GM12878 (cell line): ENCODE data around the gene DZANK1. TPM values are rescaled to one million over a fixed set of nuclear protein-coding genes. Genes with fewer than 3 reads are reported as not detected.

ENCODE experiments used
- ATAC-seq: fragments of 200-7000 bp; cut with Tn5 transposase; 3 replicates; pipeline ENCODE4 v1.9.1; 2020; ENCODE audit warnings: mild to moderate bottlenecking, moderate library complexity
- BruUV-seq: library from RNA; stranded (reverse); fragments of 400-500 nt; replicated peaks from 2 replicates; lab custom pipeline; 2021; lab: Mats Ljungman, UMichigan
- CTCF ChIA-PET: fragments of 300-600 bp; sonication (Branson Sonifier 250); formaldehyde crosslinking; extraction: SDS; loops from one replicate; lab custom pipeline; 2021; ENCODE audit warnings: inconsistent platforms; lab: Yijun Ruan, JAX
- POLR2A ChIA-PET: fragments of 350-600 bp; formaldehyde crosslinking; extraction: SDS; loops from one replicate; lab custom pipeline; 2021; ENCODE audit warnings: inconsistent platforms; lab: Charles Lee
- RAD21 ChIA-PET: fragments of 300-600 bp; sonication (Branson Sonifier 250); formaldehyde crosslinking; loops from one replicate; lab custom pipeline; 2023; ENCODE audit warnings: antibody characterized with exemption; ENCODE audit not compliant: unreplicated experiment; lab: Charles Lee
- SMC1A ChIA-PET: fragments of 300-600 bp; sonication (Branson Sonifier 250); formaldehyde crosslinking; loops from one replicate; lab custom pipeline; 2023; ENCODE audit not compliant: unreplicated experiment, uncharacterized antibody; lab: Charles Lee
- DNase-seq: peaks from one replicate; pipeline ENCODE4 v3.0.0-alpha.2; 2011; ENCODE audit warnings: low read depth, low spot score
- FAIRE-seq: peaks from 3 replicates; lab custom pipeline; 2011; peaks lifted over from hg19 to GRCh38; lab: Jason Lieb, UNC
- H2AFZ ChIP-seq: 2 replicates; pipeline ENCODE4 v1.6.0; 2011; ENCODE audit warnings: low read depth, low read length, control low read depth; ENCODE audit not compliant: control insufficient read depth
- H3K27ac ChIP-seq: 2 replicates; pipeline ENCODE4 v1.5.1; 2011; ENCODE audit warnings: control low read depth; ENCODE audit not compliant: control insufficient read depth, insufficient read depth
- H3K27me3 ChIP-seq, 2 experiments: replicated peaks in 1 of 2; 2 replicates each; pipeline versions ENCODE4 v1.6.0 to v1.6.1; 2011; ENCODE audit warnings: low read length in 1 of 2; ENCODE audit not compliant: control insufficient read depth in 2 of 2, insufficient read depth in 2 of 2
- H3K36me3 ChIP-seq, 2 experiments: 2 replicates each; pipeline ENCODE4 v1.5.1; 2011; ENCODE audit warnings: low read length in 1 of 2; ENCODE audit not compliant: control insufficient read depth in 2 of 2, insufficient read depth in 2 of 2
- H3K4me1 ChIP-seq: 2 replicates; pipeline ENCODE4 v1.6.1; 2011; ENCODE audit warnings: mild to moderate bottlenecking, low read length, moderate library complexity, mixed read lengths; ENCODE audit not compliant: control insufficient read depth, insufficient read depth
- H3K4me2 ChIP-seq: 2 replicates; pipeline ENCODE4 v1.6.0; 2011; ENCODE audit warnings: control low read depth; ENCODE audit not compliant: control insufficient read depth, insufficient read depth
- H3K4me3 ChIP-seq: fragments of 200-600 bp; sonication (generic); 2 replicates; pipeline ENCODE4 v1.5.1; 2016
- H3K79me2 ChIP-seq: 2 replicates; pipeline ENCODE4 v1.6.0; 2011; ENCODE audit warnings: low read length; ENCODE audit not compliant: control insufficient read depth, insufficient read depth
- H3K9ac ChIP-seq: 2 replicates; pipeline ENCODE4 v1.8.0; 2011; ENCODE audit warnings: low read length, control low read depth, mixed read lengths; ENCODE audit not compliant: control insufficient read depth, insufficient read depth
- H3K9me3 ChIP-seq: replicated peaks from 3 replicates; pipeline ENCODE4 v1.5.1; 2011; ENCODE audit warnings: mild to moderate bottlenecking, low read length; ENCODE audit not compliant: control insufficient read depth, insufficient read depth
- H4K20me1 ChIP-seq: 2 replicates; pipeline ENCODE4 v1.6.0; 2011; ENCODE audit not compliant: control insufficient read depth, insufficient read depth
- BCLAF1 ChIP-seq: fragments of 450-650 bp; IDR thresholded peaks from 2 replicates; pipeline ENCODE4 v1.6.1; 2017; ENCODE audit warnings: antibody characterized with exemption, mild to moderate bottlenecking, moderate library complexity
- EP300 ChIP-seq, 2 experiments: fragments of 150-350 bp in 1 of 2; IDR thresholded peaks; 2 replicates each; pipeline ENCODE4 v1.6.1; 2011 to 2012; ENCODE audit warnings: low read depth in 2 of 2, low read length in 2 of 2, borderline replicate concordance in 1 of 2, improper control_type of control experiment in 1 of 2, inconsistent platforms in 1 of 2; ENCODE audit not compliant: control insufficient read depth in 1 of 2
- ESRRA ChIP-seq: IDR thresholded peaks from 2 replicates; pipeline ENCODE4 v1.6.1; 2012; ENCODE audit warnings: mild to moderate bottlenecking, low read length, improper control_type of control experiment
- GATAD2B ChIP-seq: fragments of 450-650 bp; conservative IDR thresholded peaks from 2 replicates; pipeline ENCODE4 v1.6.1; 2017; ENCODE audit warnings: low read depth, mild to moderate bottlenecking, moderate library complexity
- IKZF1 ChIP-seq: fragments of 450-650 bp; conservative IDR thresholded peaks from 2 replicates; pipeline ENCODE4 v1.6.1; 2017; ENCODE audit warnings: antibody characterized with exemption, mild to moderate bottlenecking
- MAX ChIP-seq: IDR thresholded peaks from 2 replicates; pipeline ENCODE4 v1.6.1; 2012; ENCODE audit warnings: low read depth, low read length, improper control_type of control experiment
- MTA3 ChIP-seq: IDR thresholded peaks from 2 replicates; pipeline ENCODE4 v1.6.1; 2012; ENCODE audit warnings: low read length, inconsistent platforms, borderline replicate concordance
- NFYB ChIP-seq: IDR thresholded peaks from 2 replicates; pipeline ENCODE4 v1.6.1; 2011; ENCODE audit warnings: low read depth, mild to moderate bottlenecking, low read length, improper control_type of control experiment, moderate library complexity; ENCODE audit not compliant: insufficient read depth
- NR2C2 ChIP-seq: IDR thresholded peaks from 2 replicates; pipeline ENCODE4 v1.6.1; 2011; ENCODE audit warnings: borderline replicate concordance, low read depth; ENCODE audit not compliant: control insufficient read depth, insufficient read length
- STAT3 ChIP-seq: IDR thresholded peaks from 2 replicates; pipeline ENCODE4 v1.6.1; 2011; ENCODE audit warnings: low read depth, low read length, improper control_type of control experiment
- TARDBP ChIP-seq: IDR thresholded peaks from 2 replicates; pipeline ENCODE4 v1.6.1; 2016; ENCODE audit warnings: borderline replicate concordance
- ZZZ3 ChIP-seq: IDR thresholded peaks from 2 replicates; pipeline ENCODE4 v1.6.1; 2011; ENCODE audit warnings: low read depth; ENCODE audit not compliant: control insufficient read depth, insufficient read length
- WGBS: methylation state at CpG from one replicate; pipeline ENCODE4 v1.1.6; 2016; ENCODE audit warnings: low lambda C conversion rate; ENCODE audit not compliant: insufficient replicate concordance, insufficient coverage; ENCODE audit errors: missing lambda C conversion rate; 5-methylcytosine and 5-hydroxymethylcytosine counted together
- in situ Hi-C: fragments of 300-500 bp; cut with MboI; formaldehyde crosslinking; loops from 9 replicates; pipeline ENCODE4 v1.14.3; 2018; ENCODE audit warnings: mixed read lengths
- intact Hi-C: fragments of 100-400 bp; cut with micrococcal nuclease; formaldehyde crosslinking; loops from one replicate; pipeline ENCODE4 v1.14.2; 2022; ENCODE audit not compliant: unreplicated experiment
- polyA plus RNA-seq, 11 experiments: library from polyadenylated mRNA; depleted of rRNA in 4 of 11; unstranded in 6 of 11; stranded (reverse) in 5 of 11; fragments of >200 nt; fragmentation: Nextera tagmentation in 4 of 11; fragmentation: Illumina TruSeq in 1 of 11; extraction: Ambion mirVana in 4 of 11; extraction: Trizol in 1 of 11; gene quantifications; 1 replicate in 1 of 11; 2 replicates in 10 of 11; pipeline versions ENCODE4 v1.2.1 to v1.2.3, GENCODE V29; 2011 to 2016; ENCODE audit warnings: inconsistent platforms in 2 of 11, missing spikeins in 2 of 11, low read depth in 1 of 11
- total RNA-seq, 4 experiments: library from RNA; depleted of rRNA in 3 of 4; stranded (reverse); fragments of >200 nt in 3 of 4; fragmentation: Illumina TruSeq in 1 of 4; extraction: Trizol in 1 of 4; gene quantifications; 2 replicates each; pipeline versions ENCODE4 v1.2.1 to v1.2.3, GENCODE V29; 2013 to 2021

The DZANK1 gene
- total and polyA plus RNA-seq, 10 of the 15 experiments (the other 5 are each of a cell fraction or from before 2014, with no cell fraction given): 3.6 to 12.6 (median 6.5) TPM

GRCh38 chr20:18440403-18440802 is 26.4 kb downstream of the DZANK1 start:
- DNase-seq (no peak), FAIRE-seq (no peak), ATAC-seq (no peak)
- Histone ChIP-seq H3K4me3 (no peak overlapping the region), H4K20me1 (no peaks in the 10 kb centered on the region), H3K9me3 (no peaks in the 10 kb centered on the region), H3K79me2 (no peaks in the 10 kb centered on the region), H3K27ac (no peak overlapping the region), H3K27me3 (no peaks in the 10 kb centered on the region), H3K9ac (no peak overlapping the region), H3K4me1 (no peaks in the 10 kb centered on the region), H3K36me3 (no peaks in the 10 kb centered on the region), H2AFZ (no peak overlapping the region), H3K4me2 (no peak overlapping the region)
- SMC1A ChIA-PET: no interaction called here
- intact Hi-C loops (no loop called here), in situ Hi-C loops (no loop called here)
- TF ChIP-seq ZZZ3: no peak
- no peak for TF ChIP-seq GATAD2B
- no peak for TF ChIP-seq STAT3
- no peak for TF ChIP-seq MTA3
- TF ChIP-seq MAX: no peak
- TF ChIP-seq IKZF1: no peak
- no peak for TF ChIP-seq NFYB
- no peak for TF ChIP-seq TARDBP
- no peak for TF ChIP-seq ESRRA
- no peak for TF ChIP-seq NR2C2
- TF ChIP-seq BCLAF1: no peak
- no peak for TF ChIP-seq EP300 (IDR thresholded peaks at IDR 0.05; ENCODE audit: borderline replicate concordance in 1 of 2, control insufficient read depth in 1 of 2, low read depth in 2 of 2, low read length in 2 of 2)
- CTCF ChIA-PET: no interaction called here
- WGBS: 0% methylated on average over 1 of the region's 1 CpG
- RAD21 ChIA-PET: no interaction called here
- BruUV-seq: no TSS peak
- POLR2A ChIA-PET: no interaction called here
